ENCODE measurements around the gene B4GALNT3. TPM values are rescaled to one million over a fixed set of nuclear protein-coding genes. Genes with fewer than 3 reads are reported as not detected.

Gene B4GALNT3
- total and polyA plus RNA-seq, 4 donors, result 1.7 to 36.1 (median 13.0) TPM

- H3K27me3 ChIP-seq (ENCODE audit: control insufficient read depth in 3 of 3, insufficient read depth in 3 of 3, low read length in 2 of 3), result no peaks in the 10 kb centered on the region
- no peaks in the 10 kb centered on the region for H3K9me3 ChIP-seq (ENCODE audit: control insufficient read depth in 4 of 4, insufficient read depth in 3 of 4, low read length in 3 of 4)
- no peak overlapping the region for H3K4me3 ChIP-seq
- no peak for TF ChIP-seq CTCF (IDR thresholded peaks at IDR 0.05; ENCODE audit: control extremely low read depth, extremely low read depth)
- peaks cover 0 to 6% (median 0%) of the 10 kb centered on the region in 4 donors for H3K36me3 ChIP-seq (ENCODE audit: control insufficient read depth in 4 of 4, insufficient read depth in 4 of 4, low read length in 4 of 4)
- no peak overlapping the region for H3K9ac ChIP-seq (ENCODE audit: insufficient read depth in 1 of 2, low read length in 2 of 2)
- H3K4me1 ChIP-seq (ENCODE audit: control insufficient read depth in 5 of 5, insufficient read depth in 5 of 5, low read length in 5 of 5), result peaks cover 0 to 13% (median 0%) of the 10 kb centered on the region in 5 donors
- WGBS, 2 donors, result 83 to 87% methylated on average over 8 of the region's 8 CpGs
- ATAC-seq (ENCODE audit: insufficient read depth, low FRiP score), result no peak
- H3K27ac ChIP-seq (ENCODE audit: low read depth in 1 of 2, low read length in 1 of 2), result no peak overlapping the region
- DNase-seq, result no peak
These were observed 94.2 kb downstream of the B4GALNT3 start for GRCh38 chr12:554001-554285.

GRCh38 chr12:556498-556897 is 96.8 kb downstream of the B4GALNT3 start:
- no peak overlapping the region for H3K27ac ChIP-seq (ENCODE audit: low read depth in 1 of 2, low read length in 1 of 2)
- H3K9me3 ChIP-seq (ENCODE audit: control insufficient read depth in 4 of 4, insufficient read depth in 3 of 4, low read length in 3 of 4), result no peaks in the 10 kb centered on the region
- ATAC-seq (ENCODE audit: insufficient read depth, low FRiP score), result no peak
- TF ChIP-seq CTCF (IDR thresholded peaks at IDR 0.05; ENCODE audit: control extremely low read depth, extremely low read depth), result no peak
- DNase-seq, result no peak
- H3K4me3 ChIP-seq, result no peak overlapping the region
- H3K36me3 ChIP-seq (ENCODE audit: control insufficient read depth in 4 of 4, insufficient read depth in 4 of 4, low read length in 4 of 4), result peaks cover 0 to 6% (median 0%) of the 10 kb centered on the region in 4 donors
- 93 to 96% methylated on average over 20 of the region's 20 CpGs for WGBS, 2 donors
- H3K4me1 ChIP-seq (ENCODE audit: control insufficient read depth in 5 of 5, insufficient read depth in 5 of 5, low read length in 5 of 5), result peaks cover 0 to 13% (median 0%) of the 10 kb centered on the region in 5 donors
- H3K9ac ChIP-seq (ENCODE audit: insufficient read depth in 1 of 2, low read length in 2 of 2), result no peak overlapping the region
- no peaks in the 10 kb centered on the region for H3K27me3 ChIP-seq (ENCODE audit: control insufficient read depth in 3 of 3, insufficient read depth in 3 of 3, low read length in 2 of 3)

GRCh38 chr12:558580-558979 is 98.8 kb downstream of the B4GALNT3 start:
- H3K27ac ChIP-seq (ENCODE audit: low read depth in 1 of 2, low read length in 1 of 2), result no peak overlapping the region
- TF ChIP-seq CTCF (IDR thresholded peaks at IDR 0.05; ENCODE audit: control extremely low read depth, extremely low read depth), result no peak
- no peak overlapping the region for H3K4me3 ChIP-seq
- H3K36me3 ChIP-seq (ENCODE audit: control insufficient read depth in 4 of 4, insufficient read depth in 4 of 4, low read length in 4 of 4), result peaks cover 0 to 4% (median 0%) of the 10 kb centered on the region in 4 donors
- H3K9me3 ChIP-seq (ENCODE audit: control insufficient read depth in 4 of 4, insufficient read depth in 3 of 4, low read length in 3 of 4), result no peaks in the 10 kb centered on the region
- no peaks in the 10 kb centered on the region for H3K27me3 ChIP-seq (ENCODE audit: control insufficient read depth in 3 of 3, insufficient read depth in 3 of 3, low read length in 2 of 3)
- DNase-seq (no peak), ATAC-seq (ENCODE audit: insufficient read depth, low FRiP score) (no peak)
- WGBS, 2 donors, result 63 to 76% methylated on average over 4 of the region's 4 CpGs
- peaks cover 0 to 4% (median 0%) of the 10 kb centered on the region in 5 donors for H3K4me1 ChIP-seq (ENCODE audit: control insufficient read depth in 5 of 5, insufficient read depth in 5 of 5, low read length in 5 of 5)
- H3K9ac ChIP-seq (ENCODE audit: insufficient read depth in 1 of 2, low read length in 2 of 2), result no peak overlapping the region

DNA sequence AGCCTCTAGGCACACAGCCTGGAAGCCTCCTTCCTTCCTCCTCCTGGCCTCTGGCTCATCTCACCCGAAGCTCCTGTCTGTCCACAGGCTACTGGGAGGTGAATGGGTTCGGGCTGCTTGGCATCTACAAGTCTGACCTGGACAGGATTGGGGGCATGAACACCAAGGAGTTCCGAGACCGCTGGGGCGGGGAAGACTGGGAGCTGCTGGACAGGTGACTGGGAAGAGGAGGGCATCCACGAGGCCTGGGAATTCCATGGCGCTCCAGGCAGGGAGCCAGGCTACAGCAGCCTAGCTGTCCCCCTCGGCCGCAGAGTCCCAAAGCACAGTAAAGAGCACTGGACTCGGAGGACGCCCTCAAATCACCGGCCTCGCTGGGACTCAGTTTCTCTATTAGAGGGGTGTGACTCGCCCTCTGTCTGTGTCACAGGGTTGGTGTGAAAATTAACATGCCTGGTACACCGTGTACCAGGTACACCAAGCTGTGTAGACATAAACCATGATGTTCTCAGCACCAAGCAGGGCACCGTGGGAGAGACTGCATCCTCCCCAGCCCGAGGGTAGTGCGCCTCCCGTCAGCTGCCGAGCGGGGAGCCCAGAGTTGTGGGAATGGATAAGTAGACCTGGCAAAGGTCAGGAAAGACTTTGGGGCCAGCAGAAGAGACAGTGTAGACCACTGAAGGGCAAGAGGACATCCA is 99.6 kb downstream of the B4GALNT3 start:
- no peak for TF ChIP-seq CTCF (IDR thresholded peaks at IDR 0.05; ENCODE audit: control extremely low read depth, extremely low read depth)
- Histone ChIP-seq H3K9me3 (ENCODE audit: control insufficient read depth in 4 of 4, insufficient read depth in 3 of 4, low read length in 3 of 4) (no peaks in the 10 kb centered on the region), H3K27me3 (ENCODE audit: control insufficient read depth in 3 of 3, insufficient read depth in 3 of 3, low read length in 2 of 3) (no peaks in the 10 kb centered on the region), H3K27ac (ENCODE audit: low read depth in 1 of 2, low read length in 1 of 2) (no peak overlapping the region), H3K36me3 (ENCODE audit: control insufficient read depth in 4 of 4, insufficient read depth in 4 of 4, low read length in 4 of 4) (peaks cover 0 to 4% (median 0%) of the 10 kb centered on the region in 4 donors), H3K9ac (ENCODE audit: insufficient read depth in 1 of 2, low read length in 2 of 2) (no peak overlapping the region), H3K4me3 (no peak overlapping the region), H3K4me1 (ENCODE audit: control insufficient read depth in 5 of 5, insufficient read depth in 5 of 5, low read length in 5 of 5) (no peaks in the 10 kb centered on the region)
- 89 to 92% methylated on average over 21 of the region's 21 CpGs for WGBS, 2 donors
- no peak for DNase-seq
- no peak for ATAC-seq (ENCODE audit: insufficient read depth, low FRiP score)

All from lung (tissue), 12 donors.